NCI-H146 treated with DMSO at 0.1 percent for 48 hours (cell line): ENCODE data around the gene LDLRAD2.

Source experiments
- DNase-seq: peaks from one replicate; lab custom pipeline; 2025; ENCODE audit not compliant: unreplicated experiment; lab: John Stamatoyannopoulos, UW

LDLRAD2 gene

DNA sequence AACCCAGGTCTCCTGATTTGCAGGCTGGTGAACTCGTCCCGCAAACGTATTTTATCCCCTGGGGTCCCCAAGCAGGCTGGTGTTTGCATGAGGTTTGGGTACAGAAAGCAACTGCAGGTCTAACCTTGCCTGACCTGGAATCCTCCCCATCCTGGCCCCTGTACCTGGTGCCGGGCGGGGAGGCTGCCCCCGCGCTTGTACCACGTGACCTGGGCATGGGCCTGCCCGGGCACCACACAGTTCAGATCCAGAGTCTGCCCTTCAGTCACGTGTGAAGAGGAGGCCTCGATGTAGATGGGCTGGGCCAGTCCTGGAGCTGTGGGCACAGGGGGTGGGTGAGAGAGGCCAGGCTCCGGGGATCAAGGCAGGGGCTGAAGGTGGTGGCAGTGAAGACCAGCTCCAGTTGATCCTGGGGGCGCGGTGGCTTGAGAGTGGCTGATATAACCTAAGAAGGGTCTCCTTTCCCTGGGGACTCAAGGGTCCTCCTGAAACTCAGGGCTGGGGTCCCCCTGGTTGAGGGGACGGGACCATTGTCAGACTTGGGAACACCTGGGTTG lies 30.6 kb downstream of the LDLRAD2 start:
- no peak for DNase-seq

DNA sequence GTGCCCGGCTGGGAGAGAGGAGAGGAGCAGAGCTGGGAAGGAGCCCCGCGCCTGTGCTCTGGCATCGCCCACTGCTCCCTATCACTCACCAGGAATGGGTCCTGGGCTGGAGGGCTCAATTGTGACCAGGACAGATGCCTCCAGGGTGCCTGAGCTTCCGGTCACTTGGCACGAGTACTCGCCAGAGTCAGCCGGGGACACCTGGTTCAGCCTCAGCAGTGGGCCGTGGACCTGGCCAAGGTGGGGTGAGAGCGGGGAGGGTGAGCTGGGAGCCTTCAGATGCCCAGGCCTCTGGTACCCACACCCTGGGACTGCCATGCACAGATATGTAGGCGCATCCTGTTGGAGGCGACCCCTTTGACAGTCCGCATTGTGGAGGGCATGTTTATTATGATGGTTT lies 31.1 kb downstream of the LDLRAD2 start:
- no peak for DNase-seq

DNA sequence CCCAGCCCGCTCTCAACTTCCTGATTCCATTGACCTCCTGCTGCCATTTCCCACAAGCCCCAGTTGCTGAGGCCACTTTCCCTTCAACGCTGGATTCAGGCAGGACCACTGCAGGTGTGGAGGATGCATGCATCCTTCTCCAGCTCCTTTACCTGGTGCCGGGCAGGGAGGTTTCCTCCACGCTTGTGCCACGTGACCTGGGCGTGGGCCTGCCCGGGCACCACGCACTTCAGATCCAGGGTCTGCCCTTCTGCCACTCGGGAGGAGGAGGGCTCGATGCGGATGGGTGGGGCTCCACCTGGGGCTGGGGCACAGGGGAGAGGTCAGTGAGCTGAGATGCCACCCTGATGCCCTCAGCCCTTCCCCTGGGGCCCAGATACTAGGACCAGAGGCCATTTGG lies 31.9 kb downstream of the LDLRAD2 start:
- no peak for DNase-seq

DNA sequence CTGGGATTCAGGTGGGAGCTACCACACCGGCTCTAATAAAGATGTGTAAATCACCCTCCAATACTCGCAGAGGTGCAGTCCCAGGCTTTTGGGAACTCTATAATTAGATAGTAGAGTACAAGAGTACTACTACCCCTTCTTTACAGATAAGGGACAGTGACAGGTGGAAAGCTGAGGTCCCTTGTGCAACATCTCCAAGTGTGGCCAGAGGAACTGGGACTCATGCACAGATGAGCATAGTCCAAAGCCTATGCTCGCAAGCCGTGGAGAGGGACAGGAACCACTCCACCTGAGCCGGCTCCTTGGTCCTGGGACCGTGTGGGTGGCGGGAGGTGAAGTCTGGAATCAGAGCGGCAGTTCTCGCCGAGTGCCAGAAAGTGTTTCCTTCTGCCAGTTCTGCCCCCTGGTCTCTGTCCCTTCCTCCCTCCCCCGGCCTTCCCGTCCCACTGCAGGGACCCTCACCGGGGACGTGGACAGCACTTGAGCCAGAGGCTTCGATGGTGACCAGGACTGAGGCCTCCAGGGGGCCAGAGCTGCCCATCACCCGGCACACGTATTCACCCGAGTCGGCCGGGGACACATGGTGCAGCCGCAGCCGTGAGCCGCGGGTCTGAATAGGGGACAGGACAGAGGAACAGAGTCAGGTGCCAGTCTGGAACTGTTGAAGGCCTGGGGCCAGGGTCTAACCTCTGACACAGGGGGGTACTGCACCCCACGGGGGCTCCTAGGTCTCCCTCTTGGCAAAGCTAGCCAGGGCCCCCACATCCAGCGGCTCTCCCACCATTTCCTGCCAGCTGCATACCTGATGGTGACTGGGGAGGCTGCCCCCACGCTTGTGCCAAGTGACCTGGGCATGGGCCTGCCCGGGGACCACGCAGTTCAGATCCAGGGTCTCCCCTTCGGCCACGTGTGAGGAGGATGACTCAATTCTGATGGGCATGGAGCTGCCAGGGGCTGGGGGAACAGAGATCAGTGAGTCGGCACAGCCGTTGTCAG lies 33.9 kb downstream of the LDLRAD2 start:
- no peak for DNase-seq

DNA sequence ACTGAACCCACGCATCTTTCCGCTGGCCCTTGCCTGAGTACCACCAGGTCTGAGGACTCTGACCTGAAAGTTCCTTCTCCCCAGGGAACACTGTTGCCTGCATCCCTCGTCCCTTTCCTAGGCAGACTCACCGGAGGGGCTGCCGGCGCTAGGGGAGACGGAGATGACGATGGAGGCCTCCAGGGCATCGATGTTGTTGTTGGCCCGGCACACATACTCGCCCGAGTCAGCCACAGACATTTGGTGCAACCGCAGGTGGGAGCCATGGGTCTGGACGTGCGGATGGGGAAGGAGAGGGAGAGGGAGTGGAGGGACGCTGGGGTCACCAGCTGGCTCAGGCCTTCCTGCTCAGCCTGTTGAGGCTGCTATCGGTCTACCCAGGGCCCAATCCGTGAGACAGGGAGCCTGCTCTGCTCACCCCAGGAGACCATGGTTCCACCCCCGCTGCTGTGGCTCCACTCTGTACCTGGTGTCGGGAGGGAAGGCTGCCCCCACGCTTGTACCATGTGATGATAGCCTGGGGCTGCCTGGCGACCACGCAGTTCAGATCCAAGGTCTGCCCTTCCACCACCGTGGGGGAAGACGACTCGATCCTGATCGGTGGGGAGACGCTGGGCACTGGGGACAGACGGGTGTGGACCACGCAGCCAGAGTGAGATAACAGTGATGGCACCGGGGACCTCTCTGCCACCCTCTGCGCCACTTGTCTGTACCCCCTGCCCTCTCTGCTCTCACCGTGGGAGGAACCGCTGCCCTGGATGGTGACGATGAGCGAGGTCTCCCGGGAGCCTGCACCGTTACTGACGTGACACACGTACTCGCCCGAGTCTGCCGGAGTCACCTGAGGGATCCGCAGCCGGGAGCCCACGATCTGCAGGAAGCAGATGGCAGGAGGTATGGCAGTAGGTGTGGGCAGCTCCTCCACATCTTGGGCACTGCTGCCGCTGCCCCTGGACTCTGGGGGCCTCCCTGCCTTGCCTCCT lies 35.4 kb downstream of the LDLRAD2 start:
- no peak for DNase-seq

DNA sequence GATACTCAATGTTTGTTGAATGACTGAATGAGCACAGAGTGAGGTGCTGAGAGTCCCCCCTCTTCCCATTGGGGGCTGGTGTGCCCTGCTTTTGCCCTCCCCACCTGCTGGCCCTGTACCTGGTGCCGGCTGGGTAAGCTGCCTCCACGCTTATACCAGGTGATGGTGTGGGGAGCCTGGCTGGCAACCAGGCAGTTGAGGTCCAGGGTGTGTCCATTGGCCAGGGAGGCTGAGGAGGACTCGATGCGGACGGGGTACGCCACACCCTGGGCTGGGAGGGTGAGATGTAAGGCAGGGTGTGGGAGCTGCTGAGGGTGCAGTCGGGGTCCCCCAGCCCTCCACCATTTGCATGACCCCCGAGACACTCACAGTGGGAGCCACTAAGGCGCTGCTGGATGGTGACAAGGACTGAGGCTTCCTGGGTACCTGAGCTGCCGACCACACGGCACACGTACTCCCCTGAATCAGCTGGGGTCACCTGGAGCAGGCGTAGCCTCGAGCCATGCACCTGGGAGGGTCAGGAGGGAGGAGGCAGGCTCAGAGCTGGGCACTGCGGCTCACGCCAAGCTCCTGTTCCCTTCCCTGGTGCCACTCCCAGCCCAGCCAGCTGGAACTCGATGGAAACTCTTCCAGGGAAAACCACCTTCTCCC lies 36.6 kb downstream of the LDLRAD2 start:
- no peak for DNase-seq

DNA sequence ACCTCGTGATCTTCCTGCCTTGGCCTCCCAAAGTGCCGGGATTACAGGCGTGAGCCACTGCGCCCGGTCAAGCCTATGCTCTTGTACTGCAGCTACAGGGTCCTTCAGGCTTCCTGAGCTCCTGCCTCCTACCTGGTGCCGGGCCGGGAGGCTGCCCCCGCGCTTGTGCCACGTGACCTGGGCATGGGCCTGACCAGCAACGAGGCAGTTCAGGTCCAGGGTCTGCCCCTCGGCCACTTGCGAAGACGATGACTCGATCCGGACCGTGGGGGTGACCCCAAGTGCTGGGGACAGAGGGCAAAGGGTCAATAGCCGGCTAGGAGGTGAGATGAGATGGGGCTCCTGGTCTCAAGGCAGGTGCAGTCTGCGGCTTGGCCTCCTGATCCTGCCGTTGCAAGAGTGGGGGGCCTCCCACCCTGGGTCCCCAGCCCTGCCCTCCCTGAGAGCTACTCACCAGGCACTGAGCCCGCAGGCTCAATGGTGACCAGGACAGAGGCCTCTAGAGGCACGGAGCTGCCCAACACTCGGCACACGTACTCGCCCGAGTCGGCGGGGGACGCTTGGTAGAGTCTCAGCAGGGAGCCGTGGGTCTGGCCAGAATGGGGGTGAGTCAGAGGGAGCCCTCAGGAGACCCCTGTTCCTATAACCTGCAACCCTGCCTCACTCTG lies 38.0 kb downstream of the LDLRAD2 start:
- DNase-seq, result no peak

DNA sequence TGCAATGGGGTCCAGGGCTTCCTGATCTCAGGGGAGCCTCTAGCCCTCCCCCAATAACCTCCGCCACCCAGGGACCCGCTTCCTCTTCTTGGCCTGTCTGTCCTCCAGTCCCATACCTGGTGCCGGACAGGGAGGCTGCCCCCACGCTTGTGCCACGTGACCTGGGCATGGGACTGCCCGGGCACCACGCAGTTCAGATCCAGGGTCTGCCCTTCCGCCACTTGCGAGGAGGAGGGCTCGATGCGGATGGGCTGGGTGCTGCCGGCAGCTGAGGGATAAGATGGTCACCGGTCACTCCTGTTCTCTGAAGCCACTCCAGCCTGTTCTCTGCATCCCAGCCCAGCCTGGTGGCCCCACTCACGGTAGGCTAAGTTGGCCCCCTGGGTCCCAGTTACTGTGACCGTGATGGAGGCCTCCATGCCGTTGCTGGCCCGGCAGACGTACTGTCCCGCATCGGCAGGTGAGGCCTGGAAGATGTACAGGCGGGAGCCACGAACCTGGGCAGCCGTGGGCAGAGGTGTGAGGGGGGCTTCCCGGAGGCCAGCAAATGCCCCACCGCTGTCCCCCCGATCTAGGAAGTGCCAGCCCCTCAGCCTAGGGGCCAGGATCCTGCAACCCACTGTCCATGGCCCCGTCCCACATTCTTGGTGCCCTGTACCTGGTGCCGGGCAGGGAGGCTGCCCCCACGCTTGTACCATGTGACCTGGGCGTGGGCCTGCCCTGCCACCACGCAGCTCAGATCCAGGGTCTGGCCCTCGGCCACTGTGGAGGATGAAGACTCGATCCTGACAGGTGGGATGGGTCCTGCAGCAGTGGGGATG lies 39.6 kb downstream of the LDLRAD2 start:
- DNase-seq, result no peak

DNA sequence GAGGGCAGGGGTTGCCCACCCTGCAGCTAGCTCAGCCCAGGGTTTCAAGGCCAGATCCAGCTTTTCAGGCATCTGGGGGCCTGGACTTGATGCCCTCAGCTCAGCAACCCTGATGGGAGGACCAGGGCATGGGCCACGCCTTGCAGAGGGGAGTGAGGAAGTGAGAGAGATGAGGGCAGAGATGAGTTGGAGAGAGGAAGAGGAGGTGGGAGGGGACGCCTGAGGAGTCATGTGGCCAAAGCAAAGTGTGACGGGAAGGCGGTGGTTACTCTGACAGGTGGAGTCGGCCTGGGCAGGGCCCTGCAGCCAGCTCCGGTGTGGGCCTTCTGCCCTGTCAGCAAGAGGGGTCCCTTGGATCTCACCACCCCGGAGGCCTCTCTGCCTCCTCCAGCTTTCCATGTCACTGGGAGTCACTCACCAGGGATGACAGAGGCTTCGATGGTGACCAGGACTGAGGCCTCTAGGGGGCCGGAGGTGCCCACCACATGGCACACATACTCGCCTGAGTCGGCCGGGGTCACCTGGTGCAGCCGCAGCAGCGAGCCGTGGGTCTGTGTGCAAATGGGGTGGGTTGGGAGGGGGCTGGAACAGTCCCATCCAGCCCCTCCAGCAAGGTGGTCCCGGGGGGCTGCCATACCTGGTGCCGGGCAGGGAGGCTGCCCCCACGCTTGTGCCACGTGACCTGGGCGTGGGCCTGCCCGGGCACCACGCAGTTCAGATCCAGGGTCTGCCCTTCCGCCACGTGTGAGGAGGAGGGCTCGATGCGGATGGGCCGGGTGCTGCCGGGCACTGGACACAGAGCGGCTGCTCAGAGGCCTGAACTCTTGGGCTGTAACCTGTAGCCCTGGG lies 40.4 kb downstream of the LDLRAD2 start:
- DNase-seq, result no peak

DNA sequence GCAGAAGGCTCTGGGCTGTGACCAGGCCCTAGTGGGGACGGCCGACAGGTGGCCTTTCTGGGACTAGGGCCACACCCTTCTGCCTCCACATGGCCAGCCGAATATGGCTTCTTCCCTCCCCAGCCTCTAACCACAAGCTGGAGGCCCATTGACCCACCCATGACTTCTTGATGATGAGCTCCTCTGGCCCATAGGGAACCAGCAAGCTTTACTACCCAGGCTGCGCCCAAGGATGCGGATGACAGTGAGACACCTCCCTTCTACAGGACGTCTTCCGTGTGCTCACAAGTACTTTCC lies 41.0 kb downstream of the LDLRAD2 start:
- no peak for DNase-seq

DNA sequence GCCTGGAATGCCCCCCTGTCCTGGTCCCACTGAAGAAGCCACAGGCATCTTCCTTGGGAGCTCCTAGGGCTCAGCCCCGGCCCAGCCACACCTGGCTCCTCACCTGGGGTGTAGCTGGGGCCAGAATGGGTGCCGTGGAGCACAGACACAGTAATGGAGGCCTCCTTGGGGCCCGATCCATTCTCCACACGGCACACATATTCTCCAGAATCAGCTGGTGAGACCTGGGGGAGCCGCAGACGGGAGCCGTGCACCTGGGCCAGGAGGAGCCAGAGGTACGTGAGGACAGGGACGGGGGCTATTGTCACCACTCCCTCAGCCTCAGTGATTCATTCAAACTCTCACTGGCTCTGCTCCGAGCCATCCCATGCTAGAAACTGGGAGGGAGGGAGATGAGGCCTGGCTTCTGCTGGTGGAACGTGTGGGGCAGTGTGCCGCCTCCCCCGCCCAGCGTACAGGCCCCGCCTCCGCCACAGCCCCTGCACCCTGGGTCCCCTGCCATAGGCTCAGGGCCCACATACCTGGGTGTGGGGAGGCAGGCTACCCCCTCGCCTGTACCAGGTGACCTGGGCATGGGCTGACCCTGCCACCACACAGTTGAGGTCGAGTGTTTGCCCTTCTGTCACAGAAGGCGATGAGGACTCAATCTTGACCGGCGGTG lies 42.2 kb downstream of the LDLRAD2 start:
- DNase-seq, result no peak

DNA sequence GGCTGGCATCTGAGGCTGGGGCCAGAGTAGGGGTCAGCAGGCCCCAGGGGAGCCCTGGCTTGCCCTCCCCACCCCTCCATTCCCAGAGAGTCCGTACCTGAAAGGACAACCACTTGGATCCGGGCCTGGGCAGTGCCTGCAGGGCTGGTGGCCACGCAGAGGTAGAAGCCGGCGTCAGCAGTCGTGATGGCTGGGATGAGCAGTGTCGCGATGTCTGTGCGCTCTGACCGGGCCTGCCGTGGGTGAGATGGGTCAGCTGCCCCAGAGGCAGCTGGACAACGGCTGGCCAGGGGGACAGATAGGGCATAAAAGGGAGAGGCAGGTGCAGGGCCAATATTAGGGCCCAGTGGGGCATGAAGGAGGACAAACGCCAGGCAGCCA lies 42.7 kb downstream of the LDLRAD2 start:
- no peak for DNase-seq

DNA sequence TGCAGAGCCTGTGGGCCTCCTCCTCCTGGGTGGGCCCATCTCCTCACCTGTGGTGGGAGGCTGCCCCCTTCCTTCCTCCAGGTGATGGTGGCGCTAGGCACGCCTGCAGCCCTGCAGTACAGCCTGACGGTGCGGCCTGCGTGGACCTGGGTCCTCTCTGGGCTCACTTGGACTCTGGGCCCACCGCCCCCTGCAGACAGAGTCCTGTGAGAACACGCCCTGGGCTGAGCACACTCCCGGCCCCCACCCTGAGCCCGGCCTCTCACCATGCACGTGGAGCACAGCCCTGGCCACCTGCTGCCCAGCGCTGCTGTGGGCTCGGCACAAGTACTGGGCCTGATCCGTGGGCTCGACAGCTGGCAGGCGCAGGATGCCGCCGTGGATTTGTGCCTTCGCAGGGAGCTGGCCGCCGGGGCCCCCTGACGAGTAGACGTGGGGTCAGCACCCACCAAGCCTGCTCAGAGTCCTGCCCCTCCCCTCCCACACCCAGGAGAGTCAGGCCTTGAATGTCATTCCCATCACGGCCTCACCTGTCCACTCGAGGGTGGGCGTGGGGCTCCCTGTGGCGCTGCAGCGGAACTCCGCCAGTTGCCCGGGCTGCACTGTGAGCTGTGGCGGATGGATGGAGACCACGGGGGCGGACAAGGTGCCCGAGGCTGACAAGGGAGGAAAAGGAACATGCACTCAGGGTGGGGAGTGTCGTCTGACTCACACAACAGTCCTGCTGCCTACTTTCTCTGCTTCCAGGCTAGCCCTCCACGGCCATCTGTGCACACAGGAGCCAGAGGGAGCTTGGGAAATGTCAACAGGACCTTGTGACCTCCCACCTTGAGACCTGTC lies 43.4 kb downstream of the LDLRAD2 start:
- no peak for DNase-seq

DNA sequence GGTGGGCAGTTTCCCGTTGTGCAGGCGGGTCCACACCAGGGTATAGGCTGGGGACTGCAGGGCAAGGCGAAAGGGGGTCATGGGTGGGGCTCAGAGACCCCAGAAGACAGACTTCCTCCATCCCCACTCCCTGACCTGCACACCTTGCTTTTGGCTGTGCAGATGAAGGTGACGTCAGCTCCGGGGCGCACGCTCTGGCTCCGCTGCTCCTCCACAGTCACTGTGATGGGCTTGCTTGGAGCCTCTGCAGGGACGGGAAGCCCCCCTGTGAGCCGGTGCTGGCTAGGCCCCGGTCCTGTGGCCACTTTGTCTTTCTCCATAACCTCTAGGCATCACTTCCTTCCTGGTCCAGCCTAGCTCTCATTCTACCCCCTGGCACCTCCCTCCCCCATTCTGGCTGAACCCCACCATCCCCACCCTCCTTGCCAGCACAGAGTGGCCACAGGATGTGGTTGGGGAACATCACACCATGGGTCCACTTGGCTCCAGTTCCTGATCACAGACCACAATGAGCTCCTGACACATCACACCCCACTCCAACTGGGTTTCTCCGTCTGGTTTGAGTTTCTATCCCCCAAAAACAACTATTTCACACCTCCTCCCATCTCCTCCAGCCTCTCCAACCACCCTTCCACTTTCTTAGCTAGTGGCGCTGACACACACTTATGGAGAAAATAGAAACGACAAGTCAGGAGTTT lies 45.2 kb downstream of the LDLRAD2 start:
- no peak for DNase-seq

DNA sequence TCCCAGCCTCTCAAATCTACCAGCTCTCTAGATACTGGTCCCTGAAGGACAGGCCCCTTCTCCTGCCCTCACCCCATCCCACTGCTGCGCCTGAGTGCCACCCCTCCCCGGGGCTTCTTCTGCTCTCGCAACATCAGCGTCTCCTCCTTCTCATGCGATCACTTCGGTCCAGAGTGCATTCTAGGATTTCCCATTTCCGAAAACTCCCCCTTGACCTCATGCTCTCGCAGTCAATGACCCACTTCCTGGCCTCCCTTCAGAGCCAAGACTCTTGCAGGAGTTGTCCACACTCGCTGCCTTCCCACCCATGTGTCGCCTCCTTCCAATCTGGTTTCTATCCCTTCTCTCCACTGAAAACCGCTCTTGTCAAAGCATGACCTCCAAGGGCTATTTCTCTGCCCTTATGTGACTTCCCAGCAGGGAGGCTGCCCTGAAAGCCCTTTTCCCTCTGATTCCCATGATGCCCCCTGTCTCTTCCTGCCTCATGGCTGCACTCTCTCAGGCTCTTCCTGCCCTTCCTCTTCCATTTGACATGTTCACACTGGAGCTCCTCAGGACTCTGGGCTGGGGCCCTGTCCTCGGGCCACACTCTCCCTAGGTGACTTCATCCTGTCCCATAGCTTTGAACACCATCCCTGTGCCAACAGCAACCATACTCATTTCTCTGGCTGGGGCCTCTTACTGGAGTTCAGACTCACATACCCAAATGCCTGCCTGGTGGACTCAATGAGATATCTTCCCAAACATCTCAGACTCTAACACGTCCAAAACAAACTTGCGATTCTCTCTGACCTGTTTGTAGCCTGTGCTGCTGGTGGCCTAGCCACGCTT lies 46.0 kb downstream of the LDLRAD2 start:
- no peak for DNase-seq

DNA sequence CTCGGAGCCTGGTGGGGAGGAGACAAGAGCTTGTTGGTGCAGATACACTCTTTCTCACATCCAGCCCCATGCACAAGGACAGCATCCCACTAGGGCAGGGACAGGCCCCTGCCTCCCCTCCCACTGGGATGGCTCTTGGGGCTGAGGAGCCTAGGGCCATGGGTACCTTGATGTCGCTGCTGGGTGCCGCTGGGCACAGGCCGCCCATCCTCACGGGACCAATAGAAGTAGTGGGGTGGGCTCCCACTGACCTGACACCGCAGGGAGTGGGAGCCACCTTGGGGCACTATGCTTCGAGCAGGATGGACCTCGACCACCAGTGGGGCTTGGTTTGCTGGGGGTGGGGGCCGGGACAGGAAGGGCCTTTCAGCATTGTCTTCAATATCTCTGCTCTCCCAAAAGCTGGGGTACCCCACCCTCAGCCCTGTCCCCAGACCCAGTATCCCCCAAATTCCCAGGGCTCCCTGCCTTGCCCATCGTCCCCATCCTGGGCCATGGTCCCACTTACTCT lies 47.7 kb downstream of the LDLRAD2 start:
- no peak for DNase-seq
